HEK293 (cell line): ENCODE measurements around the gene TPM1.

Source experiments
- CTCF ChIA-PET: fragments of 350-600 bp; formaldehyde crosslinking; extraction: SDS; loops from one replicate; lab custom pipeline; 2021; ENCODE audit warnings: antibody characterized with exemption; lab: Yijun Ruan, JAX
- POLR2A ChIA-PET: fragments of 300-600 bp; formaldehyde crosslinking; extraction: SDS; loops from one replicate; lab custom pipeline; 2020; ENCODE audit warnings: antibody characterized with exemption, inconsistent platforms; lab: Yijun Ruan, JAX
- H3K27ac ChIP-seq: fragments of 200-500 bp; sonication (Bioruptor generic); 2 replicates; pipeline ENCODE4 v1.5.1; 2014; ENCODE audit warnings: low read depth, low read length, control low read depth, inconsistent platforms; ENCODE audit errors: extremely low read depth
- H3K36me3 ChIP-seq, 2 experiments: fragments of 200-500 bp in 1 of 2; sonication (Bioruptor generic) in 1 of 2; 1 replicate in 1 of 2; 2 replicates in 1 of 2; pipeline ENCODE4 v1.5.1; 2014 to 2017; ENCODE audit warnings: inconsistent platforms in 2 of 2, low read length in 2 of 2; ENCODE audit not compliant: control insufficient read depth in 2 of 2, insufficient read depth in 1 of 2
- H3K4me1 ChIP-seq: fragments of 200-500 bp; sonication (Bioruptor generic); 2 replicates; pipeline ENCODE4 v1.5.1; 2014; ENCODE audit warnings: mild to moderate bottlenecking, low read length, inconsistent platforms; ENCODE audit not compliant: control insufficient read depth, insufficient read depth
- H3K4me3 ChIP-seq: 2 replicates; pipeline ENCODE4 v1.5.1; 2011; ENCODE audit warnings: low read depth, mild to moderate bottlenecking, control low read depth, low read length, moderate library complexity
- H3K9me3 ChIP-seq: fragments of 200-500 bp; sonication (Bioruptor generic); 2 replicates; pipeline ENCODE4 v1.5.1; 2014; ENCODE audit warnings: low read depth, low read length, inconsistent platforms; ENCODE audit not compliant: control insufficient read depth, insufficient read depth
- BCL11A ChIP-seq: fragments of 450-650 bp; formaldehyde crosslinking; IDR thresholded peaks from 2 replicates; pipeline ENCODE4 v1.5.1; 2016; ENCODE audit warnings: low read depth, missing biosample characterization, missing genetic modification characterization
- FEZF1 ChIP-seq: fragments of 450-650 bp; formaldehyde crosslinking; IDR thresholded peaks from 2 replicates; pipeline ENCODE4 v1.5.1; 2016; ENCODE audit warnings: missing biosample characterization, missing genetic modification characterization
- GLIS1 ChIP-seq: fragments of 450-650 bp; formaldehyde crosslinking; IDR thresholded peaks from 2 replicates; pipeline ENCODE4 v1.5.1; 2016; ENCODE audit warnings: missing biosample characterization, missing genetic modification characterization
- KLF10 ChIP-seq: fragments of 450-650 bp; IDR thresholded peaks from 2 replicates; pipeline ENCODE4 v1.5.1; 2018; ENCODE audit warnings: missing biosample characterization, mild to moderate bottlenecking, missing genetic modification characterization
- TCF7L2 ChIP-seq: IDR thresholded peaks from 2 replicates; pipeline ENCODE4 v1.6.1; 2011; ENCODE audit warnings: low read depth, mild to moderate bottlenecking, inconsistent platforms, low read length, moderate library complexity, borderline replicate concordance
- ZBTB20 ChIP-seq: fragments of 450-650 bp; formaldehyde crosslinking; IDR thresholded peaks from 2 replicates; pipeline ENCODE4 v1.5.1; 2016; ENCODE audit warnings: missing biosample characterization, missing genetic modification characterization
- ZEB2 ChIP-seq: fragments of 450-650 bp; formaldehyde crosslinking; IDR thresholded peaks from 2 replicates; pipeline ENCODE4 v1.5.1; 2016; ENCODE audit warnings: missing biosample characterization, missing genetic modification characterization
- ZFP41 ChIP-seq: fragments of 450-650 bp; formaldehyde crosslinking; IDR thresholded peaks from 2 replicates; pipeline ENCODE4 v1.5.1; 2016; ENCODE audit warnings: missing biosample characterization, missing genetic modification characterization, borderline replicate concordance
- ZFP69B ChIP-seq: fragments of 450-650 bp; formaldehyde crosslinking; IDR thresholded peaks from 2 replicates; pipeline ENCODE4 v1.5.1; 2016; ENCODE audit warnings: missing biosample characterization, missing genetic modification characterization
- ZNF174 ChIP-seq: fragments of 450-650 bp; formaldehyde crosslinking; IDR thresholded peaks from 2 replicates; pipeline ENCODE4 v1.5.0; 2017; ENCODE audit warnings: missing biosample characterization, mild to moderate bottlenecking, missing genetic modification characterization
- ZNF335 ChIP-seq: fragments of 450-650 bp; formaldehyde crosslinking; conservative IDR thresholded peaks from 2 replicates; pipeline ENCODE4 v1.5.1; 2016; ENCODE audit warnings: missing biosample characterization, missing genetic modification characterization
- ZNF341 ChIP-seq: fragments of 450-650 bp; formaldehyde crosslinking; IDR thresholded peaks from 2 replicates; pipeline ENCODE4; 2016; ENCODE audit warnings: low read depth, missing biosample characterization, missing genetic modification characterization
- ZNF366 ChIP-seq: fragments of 450-650 bp; formaldehyde crosslinking; conservative IDR thresholded peaks from 2 replicates; pipeline ENCODE4 v1.5.1; 2016; ENCODE audit warnings: missing biosample characterization, missing genetic modification characterization
- ZNF416 ChIP-seq: fragments of 450-650 bp; formaldehyde crosslinking; IDR thresholded peaks from 2 replicates; pipeline ENCODE4 v1.5.1; 2016; ENCODE audit warnings: missing biosample characterization, missing genetic modification characterization
- ZNF521 ChIP-seq: fragments of 450-650 bp; formaldehyde crosslinking; IDR thresholded peaks from 2 replicates; pipeline ENCODE4 v1.5.1; 2017; ENCODE audit warnings: missing biosample characterization, mild to moderate bottlenecking, missing genetic modification characterization
- ZNF610 ChIP-seq: fragments of 450-650 bp; formaldehyde crosslinking; IDR thresholded peaks from 2 replicates; pipeline ENCODE4 v1.5.1; 2016; ENCODE audit warnings: missing biosample characterization, missing genetic modification characterization, borderline replicate concordance
- ZNF623 ChIP-seq: fragments of 450-650 bp; formaldehyde crosslinking; IDR thresholded peaks from 2 replicates; pipeline ENCODE4 v1.5.1; 2016; ENCODE audit warnings: missing biosample characterization, missing genetic modification characterization
- ZNF629 ChIP-seq: fragments of 450-650 bp; formaldehyde crosslinking; IDR thresholded peaks from 2 replicates; pipeline ENCODE4 v1.5.1; 2017; ENCODE audit warnings: missing biosample characterization, missing genetic modification characterization
- ZNF843 ChIP-seq: fragments of 450-650 bp; formaldehyde crosslinking; IDR thresholded peaks from 2 replicates; pipeline ENCODE4 v1.5.1; 2016; ENCODE audit warnings: missing biosample characterization, missing genetic modification characterization
- ZXDB ChIP-seq: fragments of 450-650 bp; formaldehyde crosslinking; IDR thresholded peaks from 2 replicates; pipeline ENCODE4 v1.5.1; 2016; ENCODE audit warnings: missing biosample characterization, missing genetic modification characterization
- TF ChIP-seq, protein P1 (sequence below): fragments of 450-650 bp; formaldehyde crosslinking; conservative IDR thresholded peaks from 2 replicates; pipeline ENCODE4 v1.5.1; 2016; ENCODE audit warnings: low read depth, missing biosample characterization, missing genetic modification characterization
- TF ChIP-seq, protein P2 (sequence below): fragments of 450-650 bp; formaldehyde crosslinking; IDR thresholded peaks from 2 replicates; pipeline ENCODE4 v1.5.1; 2016; ENCODE audit warnings: missing biosample characterization, missing genetic modification characterization, low read depth
- TF ChIP-seq, protein P3 (sequence below): fragments of 450-650 bp; formaldehyde crosslinking; IDR thresholded peaks from 2 replicates; pipeline ENCODE4 v1.5.1; 2016; ENCODE audit warnings: missing biosample characterization, missing genetic modification characterization, borderline replicate concordance

TPM1 gene

DNA sequence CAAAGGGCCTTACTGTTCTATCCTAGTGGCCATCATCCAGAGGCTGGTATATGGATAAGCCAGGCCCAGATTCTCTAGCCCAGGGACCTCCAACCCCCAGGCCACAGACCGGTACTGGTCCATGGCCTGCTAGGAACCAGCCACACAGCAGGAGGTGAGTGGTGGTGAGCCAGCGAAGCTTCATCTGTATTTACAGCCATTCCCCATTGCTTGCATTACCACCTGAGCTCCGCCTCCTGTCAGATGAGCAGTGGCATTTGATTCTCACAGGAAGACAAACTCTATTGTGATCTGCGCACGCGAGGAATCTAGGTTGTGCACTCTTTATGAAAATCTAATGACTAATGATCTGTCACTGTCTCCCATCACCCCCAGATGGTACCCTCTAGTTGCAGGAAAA, 30.1 kb upstream of the TPM1 start:
- Histone ChIP-seq H3K36me3 (no peaks in the 10 kb centered on the region), H3K4me3 (no peak overlapping the region), H3K27ac (no peak overlapping the region), H3K9me3 (no peaks in the 10 kb centered on the region), H3K4me1 (peaks cover 10% of the 10 kb centered on the region)
- TF ChIP-seq, protein P1, sequence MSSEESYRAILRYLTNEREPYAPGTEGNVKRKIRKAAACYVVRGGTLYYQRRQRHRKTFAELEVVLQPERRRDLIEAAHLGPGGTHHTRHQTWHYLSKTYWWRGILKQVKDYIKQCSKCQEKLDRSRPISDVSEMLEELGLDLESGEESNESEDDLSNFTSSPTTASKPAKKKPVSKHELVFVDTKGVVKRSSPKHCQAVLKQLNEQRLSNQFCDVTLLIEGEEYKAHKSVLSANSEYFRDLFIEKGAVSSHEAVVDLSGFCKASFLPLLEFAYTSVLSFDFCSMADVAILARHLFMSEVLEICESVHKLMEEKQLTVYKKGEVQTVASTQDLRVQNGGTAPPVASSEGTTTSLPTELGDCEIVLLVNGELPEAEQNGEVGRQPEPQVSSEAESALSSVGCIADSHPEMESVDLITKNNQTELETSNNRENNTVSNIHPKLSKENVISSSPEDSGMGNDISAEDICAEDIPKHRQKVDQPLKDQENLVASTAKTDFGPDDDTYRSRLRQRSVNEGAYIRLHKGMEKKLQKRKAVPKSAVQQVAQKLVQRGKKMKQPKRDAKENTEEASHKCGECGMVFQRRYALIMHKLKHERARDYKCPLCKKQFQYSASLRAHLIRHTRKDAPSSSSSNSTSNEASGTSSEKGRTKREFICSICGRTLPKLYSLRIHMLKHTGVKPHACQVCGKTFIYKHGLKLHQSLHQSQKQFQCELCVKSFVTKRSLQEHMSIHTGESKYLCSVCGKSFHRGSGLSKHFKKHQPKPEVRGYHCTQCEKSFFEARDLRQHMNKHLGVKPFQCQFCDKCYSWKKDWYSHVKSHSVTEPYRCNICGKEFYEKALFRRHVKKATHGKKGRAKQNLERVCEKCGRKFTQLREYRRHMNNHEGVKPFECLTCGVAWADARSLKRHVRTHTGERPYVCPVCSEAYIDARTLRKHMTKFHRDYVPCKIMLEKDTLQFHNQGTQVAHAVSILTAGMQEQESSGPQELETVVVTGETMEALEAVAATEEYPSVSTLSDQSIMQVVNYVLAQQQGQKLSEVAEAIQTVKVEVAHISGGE (tag by site-specific recombination): no peak
- TF ChIP-seq ZNF610 (tag by site-specific recombination): peak; percentile 96
- ChIA-PET CTCF (interaction anchor here (1.3 kb wide), 1 partner anchor 36 kb away, joined by 3 read pairs; no protein-coding TSS in a partner anchor), POLR2A (interaction anchor here (1.3 kb wide), 1 partner anchor 35 kb away, joined by 3 read pairs; no protein-coding TSS in a partner anchor)

DNA sequence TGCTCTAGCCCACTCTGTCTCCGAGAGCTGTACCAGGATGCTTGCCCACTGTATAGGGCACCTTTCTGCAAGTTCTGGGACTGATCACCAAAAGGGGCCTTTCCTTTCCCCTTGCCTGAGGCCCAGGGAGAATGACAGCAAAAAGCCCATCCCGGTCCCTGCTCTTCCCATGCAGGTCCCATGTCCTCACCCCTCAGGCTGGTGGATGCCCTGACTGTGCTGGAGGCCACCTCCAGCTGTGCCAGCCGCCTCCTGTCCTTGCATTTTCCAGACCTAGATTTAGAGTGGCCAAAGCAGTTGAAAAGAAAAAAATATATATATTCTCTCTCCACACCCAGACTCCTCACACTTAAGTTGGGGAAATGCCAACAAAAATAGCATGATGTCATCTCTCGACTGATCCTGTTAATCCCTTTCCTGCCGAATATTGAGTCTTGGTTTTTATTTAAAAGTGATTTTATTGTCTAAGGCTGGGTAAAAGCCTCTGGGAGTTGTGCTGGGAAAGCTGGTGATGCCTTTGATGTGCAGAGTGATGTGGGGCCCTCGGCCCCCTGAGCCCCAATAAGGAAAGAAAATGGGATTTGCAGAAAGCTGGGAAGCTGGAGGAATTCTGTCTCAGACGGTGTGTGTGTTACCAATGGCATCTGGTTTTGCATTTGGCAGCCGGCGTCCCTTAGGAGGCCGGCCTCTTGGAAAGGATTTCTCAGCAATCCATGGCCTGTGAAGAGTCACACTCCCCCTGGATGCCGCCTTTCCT, 29.3 kb upstream of the TPM1 start:
- Histone ChIP-seq H3K4me3 (no peak overlapping the region), H3K36me3 (no peaks in the 10 kb centered on the region), H3K4me1 (peaks cover 10% of the 10 kb centered on the region), H3K27ac (peak overlapping the region; percentile 68), H3K9me3 (no peaks in the 10 kb centered on the region)
- ChIA-PET POLR2A (interaction anchor here (1.3 kb wide), 1 partner anchor 35 kb away, joined by 3 read pairs; no protein-coding TSS in a partner anchor), CTCF (interaction anchor here (1.3 kb wide), 1 partner anchor 35 kb away, joined by 3 read pairs; no protein-coding TSS in a partner anchor)
- no peak for TF ChIP-seq ZNF335 (tag by site-specific recombination)
- TF ChIP-seq ZNF366 (tag by site-specific recombination): peak; percentile 56
- TF ChIP-seq ZNF623 (tag by site-specific recombination): no peak
- TF ChIP-seq ZNF629 (tag by site-specific recombination): 0 out of 2 replicates have a peak, but pooled peaks have one; percentile 47
- TF ChIP-seq GLIS1: peak; percentile 84
- TF ChIP-seq, protein P2, sequence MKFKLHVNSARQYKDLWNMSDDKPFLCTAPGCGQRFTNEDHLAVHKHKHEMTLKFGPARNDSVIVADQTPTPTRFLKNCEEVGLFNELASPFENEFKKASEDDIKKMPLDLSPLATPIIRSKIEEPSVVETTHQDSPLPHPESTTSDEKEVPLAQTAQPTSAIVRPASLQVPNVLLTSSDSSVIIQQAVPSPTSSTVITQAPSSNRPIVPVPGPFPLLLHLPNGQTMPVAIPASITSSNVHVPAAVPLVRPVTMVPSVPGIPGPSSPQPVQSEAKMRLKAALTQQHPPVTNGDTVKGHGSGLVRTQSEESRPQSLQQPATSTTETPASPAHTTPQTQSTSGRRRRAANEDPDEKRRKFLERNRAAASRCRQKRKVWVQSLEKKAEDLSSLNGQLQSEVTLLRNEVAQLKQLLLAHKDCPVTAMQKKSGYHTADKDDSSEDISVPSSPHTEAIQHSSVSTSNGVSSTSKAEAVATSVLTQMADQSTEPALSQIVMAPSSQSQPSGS (tag by site-specific recombination): peak; percentile 80
- TF ChIP-seq ZFP41 (tag by site-specific recombination): no peak
- 0 out of 2 replicates have a peak, but pooled peaks have one; percentile 27 for TF ChIP-seq ZXDB (tag by site-specific recombination)
- no peak for TF ChIP-seq ZNF174 (tag by site-specific recombination)
- peak; percentile 48; the same call in 1 of the 2 replicates for TF ChIP-seq ZNF843
- TF ChIP-seq, protein P3, sequence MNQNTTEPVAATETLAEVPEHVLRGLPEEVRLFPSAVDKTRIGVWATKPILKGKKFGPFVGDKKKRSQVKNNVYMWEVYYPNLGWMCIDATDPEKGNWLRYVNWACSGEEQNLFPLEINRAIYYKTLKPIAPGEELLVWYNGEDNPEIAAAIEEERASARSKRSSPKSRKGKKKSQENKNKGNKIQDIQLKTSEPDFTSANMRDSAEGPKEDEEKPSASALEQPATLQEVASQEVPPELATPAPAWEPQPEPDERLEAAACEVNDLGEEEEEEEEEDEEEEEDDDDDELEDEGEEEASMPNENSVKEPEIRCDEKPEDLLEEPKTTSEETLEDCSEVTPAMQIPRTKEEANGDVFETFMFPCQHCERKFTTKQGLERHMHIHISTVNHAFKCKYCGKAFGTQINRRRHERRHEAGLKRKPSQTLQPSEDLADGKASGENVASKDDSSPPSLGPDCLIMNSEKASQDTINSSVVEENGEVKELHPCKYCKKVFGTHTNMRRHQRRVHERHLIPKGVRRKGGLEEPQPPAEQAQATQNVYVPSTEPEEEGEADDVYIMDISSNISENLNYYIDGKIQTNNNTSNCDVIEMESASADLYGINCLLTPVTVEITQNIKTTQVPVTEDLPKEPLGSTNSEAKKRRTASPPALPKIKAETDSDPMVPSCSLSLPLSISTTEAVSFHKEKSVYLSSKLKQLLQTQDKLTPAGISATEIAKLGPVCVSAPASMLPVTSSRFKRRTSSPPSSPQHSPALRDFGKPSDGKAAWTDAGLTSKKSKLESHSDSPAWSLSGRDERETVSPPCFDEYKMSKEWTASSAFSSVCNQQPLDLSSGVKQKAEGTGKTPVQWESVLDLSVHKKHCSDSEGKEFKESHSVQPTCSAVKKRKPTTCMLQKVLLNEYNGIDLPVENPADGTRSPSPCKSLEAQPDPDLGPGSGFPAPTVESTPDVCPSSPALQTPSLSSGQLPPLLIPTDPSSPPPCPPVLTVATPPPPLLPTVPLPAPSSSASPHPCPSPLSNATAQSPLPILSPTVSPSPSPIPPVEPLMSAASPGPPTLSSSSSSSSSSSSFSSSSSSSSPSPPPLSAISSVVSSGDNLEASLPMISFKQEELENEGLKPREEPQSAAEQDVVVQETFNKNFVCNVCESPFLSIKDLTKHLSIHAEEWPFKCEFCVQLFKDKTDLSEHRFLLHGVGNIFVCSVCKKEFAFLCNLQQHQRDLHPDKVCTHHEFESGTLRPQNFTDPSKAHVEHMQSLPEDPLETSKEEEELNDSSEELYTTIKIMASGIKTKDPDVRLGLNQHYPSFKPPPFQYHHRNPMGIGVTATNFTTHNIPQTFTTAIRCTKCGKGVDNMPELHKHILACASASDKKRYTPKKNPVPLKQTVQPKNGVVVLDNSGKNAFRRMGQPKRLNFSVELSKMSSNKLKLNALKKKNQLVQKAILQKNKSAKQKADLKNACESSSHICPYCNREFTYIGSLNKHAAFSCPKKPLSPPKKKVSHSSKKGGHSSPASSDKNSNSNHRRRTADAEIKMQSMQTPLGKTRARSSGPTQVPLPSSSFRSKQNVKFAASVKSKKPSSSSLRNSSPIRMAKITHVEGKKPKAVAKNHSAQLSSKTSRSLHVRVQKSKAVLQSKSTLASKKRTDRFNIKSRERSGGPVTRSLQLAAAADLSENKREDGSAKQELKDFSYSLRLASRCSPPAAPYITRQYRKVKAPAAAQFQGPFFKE (tag by site-specific recombination): no peak
- no peak for TF ChIP-seq ZNF521 (tag by site-specific recombination)
- TF ChIP-seq ZBTB20: no peak
- TF ChIP-seq ZFP69B: 0 out of 2 replicates have a peak, but pooled peaks have one; percentile 23
- TF ChIP-seq FEZF1 (tag by site-specific recombination): peak; percentile 60; the same call in 1 of the 2 replicates
- 0 out of 2 replicates have a peak, but pooled peaks have one; percentile 19 for TF ChIP-seq KLF10 (tag by site-specific recombination)
- no peak for TF ChIP-seq ZNF416
- 0 out of 2 replicates have a peak, but pooled peaks have one; percentile 17 for TF ChIP-seq ZEB2 (tag by site-specific recombination)
- peak; percentile 72 for TF ChIP-seq TCF7L2
- TF ChIP-seq ZNF341: 0 out of 2 replicates have a peak, but pooled peaks have one; percentile 12
- TF ChIP-seq BCL11A (tag by site-specific recombination): 0 out of 2 replicates have a peak, but pooled peaks have one; percentile 24
